HEK293T (cell line): Measurements from ENCODE around the gene DLX2.

ENCODE experiments used
- BHLHE40 ChIP-seq: fragments of 450-650 bp; IDR thresholded peaks from 2 replicates; pipeline ENCODE4 v1.6.1; 2016; ENCODE audit warnings: mild to moderate bottlenecking, moderate library complexity, borderline replicate concordance
- ELF4 ChIP-seq: fragments of 450-650 bp; IDR thresholded peaks from 2 replicates; pipeline ENCODE4 v1.6.1; 2017; ENCODE audit warnings: antibody characterized with exemption
- FOXA1 ChIP-seq: fragments of 450-650 bp; IDR thresholded peaks from 2 replicates; pipeline ENCODE4 v1.6.1; 2016; ENCODE audit warnings: mild to moderate bottlenecking
- FOXM1 ChIP-seq: fragments of 450-650 bp; IDR thresholded peaks from 2 replicates; pipeline ENCODE4 v1.6.1; 2017; ENCODE audit warnings: mild to moderate bottlenecking, borderline replicate concordance
- HDGF ChIP-seq: fragments of 450-650 bp; IDR thresholded peaks from 2 replicates; pipeline ENCODE4 v1.6.1; 2017; ENCODE audit warnings: antibody characterized with exemption, borderline replicate concordance
- NFRKB ChIP-seq: fragments of 450-650 bp; IDR thresholded peaks from 2 replicates; pipeline ENCODE4 v1.6.1; 2016; ENCODE audit warnings: mild to moderate bottlenecking, moderate library complexity
- PKNOX1 ChIP-seq: fragments of 450-650 bp; IDR thresholded peaks from 2 replicates; pipeline ENCODE4 v1.6.1; 2016
- SP1 ChIP-seq: fragments of 450-650 bp; IDR thresholded peaks from 2 replicates; pipeline ENCODE4 v1.6.1; 2017
- ZNF384 ChIP-seq: fragments of 450-650 bp; IDR thresholded peaks from 2 replicates; pipeline ENCODE4 v1.6.1; 2016

GRCh38 chr2:172113617-172114016 is 10.9 kb upstream of the DLX2 start:
- TF ChIP-seq ELF4 = no peak
- TF ChIP-seq NFRKB = no peak
- no peak for TF ChIP-seq ZNF384
- TF ChIP-seq HDGF = no peak
- no peak for TF ChIP-seq FOXA1
- TF ChIP-seq FOXM1 = no peak
- TF ChIP-seq SP1 = no peak
- TF ChIP-seq PKNOX1 = 0 out of 2 replicates have a peak, but pooled peaks have one; percentile 1
- TF ChIP-seq BHLHE40 = no peak
